PC-3 (cell line): Measurements from ENCODE around the gene TP53.

ENCODE experiments used
- EZH2 ChIP-seq: fragments of 300-600 bp; sonication (generic); IDR thresholded peaks from one replicate; pipeline ENCODE4 v1.6.1; 2017; ENCODE audit warnings: antibody characterized with exemption, mild to moderate bottlenecking, low read length; ENCODE audit not compliant: unreplicated experiment
- TF ChIP-seq, protein P1 (sequence below): fragments of 300-600 bp; sonication (generic); conservative IDR thresholded peaks from 2 replicates; pipeline ENCODE4 v1.5.1; 2017; ENCODE audit warnings: antibody characterized with exemption, low read depth, mild to moderate bottlenecking, low read length

DNA sequence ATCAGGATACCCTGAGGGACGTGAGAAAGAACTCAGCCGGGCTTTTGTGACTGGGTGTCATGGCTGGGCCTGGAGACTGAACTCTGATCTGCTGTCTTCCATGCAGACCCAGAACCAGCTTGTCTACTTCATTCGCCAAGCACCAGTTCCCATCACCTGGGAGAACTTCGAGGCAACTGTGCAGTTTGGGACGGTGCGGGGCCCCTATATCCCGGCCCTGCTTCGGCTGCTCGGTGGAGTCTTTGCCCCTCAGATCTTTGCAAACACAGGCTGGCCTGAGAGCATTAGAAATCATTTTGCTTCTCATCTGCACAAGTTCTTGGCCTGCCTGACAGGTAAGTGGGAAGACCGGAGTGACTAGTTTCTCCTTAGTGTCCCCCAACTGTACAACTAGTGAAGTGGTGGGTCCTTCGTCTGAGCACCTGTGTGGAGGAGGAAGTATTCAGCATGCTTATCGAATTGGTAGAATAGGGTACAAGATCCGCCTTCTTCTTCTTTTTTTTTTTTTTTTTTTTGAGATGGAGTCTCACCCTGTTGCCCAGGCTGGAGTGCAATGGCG lies 45.8 kb upstream of the TP53 start:
- TF ChIP-seq, protein P1, sequence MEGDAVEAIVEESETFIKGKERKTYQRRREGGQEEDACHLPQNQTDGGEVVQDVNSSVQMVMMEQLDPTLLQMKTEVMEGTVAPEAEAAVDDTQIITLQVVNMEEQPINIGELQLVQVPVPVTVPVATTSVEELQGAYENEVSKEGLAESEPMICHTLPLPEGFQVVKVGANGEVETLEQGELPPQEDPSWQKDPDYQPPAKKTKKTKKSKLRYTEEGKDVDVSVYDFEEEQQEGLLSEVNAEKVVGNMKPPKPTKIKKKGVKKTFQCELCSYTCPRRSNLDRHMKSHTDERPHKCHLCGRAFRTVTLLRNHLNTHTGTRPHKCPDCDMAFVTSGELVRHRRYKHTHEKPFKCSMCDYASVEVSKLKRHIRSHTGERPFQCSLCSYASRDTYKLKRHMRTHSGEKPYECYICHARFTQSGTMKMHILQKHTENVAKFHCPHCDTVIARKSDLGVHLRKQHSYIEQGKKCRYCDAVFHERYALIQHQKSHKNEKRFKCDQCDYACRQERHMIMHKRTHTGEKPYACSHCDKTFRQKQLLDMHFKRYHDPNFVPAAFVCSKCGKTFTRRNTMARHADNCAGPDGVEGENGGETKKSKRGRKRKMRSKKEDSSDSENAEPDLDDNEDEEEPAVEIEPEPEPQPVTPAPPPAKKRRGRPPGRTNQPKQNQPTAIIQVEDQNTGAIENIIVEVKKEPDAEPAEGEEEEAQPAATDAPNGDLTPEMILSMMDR: no peak
- TF ChIP-seq EZH2: no peak
